GM21528 (cell line): ENCODE measurements around the gene IL1RAP.

Source experiments
- ATAC-seq: cut with Tn5 transposase; IDR thresholded peaks from one replicate; pipeline ENCODE4 v1.9.1; 2021; ENCODE audit warnings: mild to moderate bottlenecking, moderate library complexity; ENCODE audit not compliant: unreplicated experiment, low FRiP score

Gene IL1RAP

DNA sequence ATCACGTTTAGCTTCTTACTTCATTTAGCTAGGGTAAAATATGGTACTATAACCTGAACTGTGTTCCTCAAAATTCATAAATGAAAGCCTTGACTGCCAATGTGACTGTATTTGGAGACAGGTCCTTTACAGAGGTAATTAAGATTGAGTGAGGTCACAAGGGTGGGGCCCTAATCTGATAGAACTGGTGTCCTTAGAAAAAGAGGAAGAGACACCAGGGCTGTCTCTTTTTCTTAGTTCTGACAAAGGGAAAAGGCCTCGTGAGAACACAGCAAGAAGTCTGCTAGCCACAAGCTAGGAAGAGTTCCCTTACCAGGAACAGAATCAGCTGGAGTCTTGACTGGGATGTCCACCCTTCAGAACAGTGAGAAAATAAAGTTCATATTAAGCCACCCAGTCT lies 185.9 kb downstream of the IL1RAP start:
- no peak for ATAC-seq

DNA sequence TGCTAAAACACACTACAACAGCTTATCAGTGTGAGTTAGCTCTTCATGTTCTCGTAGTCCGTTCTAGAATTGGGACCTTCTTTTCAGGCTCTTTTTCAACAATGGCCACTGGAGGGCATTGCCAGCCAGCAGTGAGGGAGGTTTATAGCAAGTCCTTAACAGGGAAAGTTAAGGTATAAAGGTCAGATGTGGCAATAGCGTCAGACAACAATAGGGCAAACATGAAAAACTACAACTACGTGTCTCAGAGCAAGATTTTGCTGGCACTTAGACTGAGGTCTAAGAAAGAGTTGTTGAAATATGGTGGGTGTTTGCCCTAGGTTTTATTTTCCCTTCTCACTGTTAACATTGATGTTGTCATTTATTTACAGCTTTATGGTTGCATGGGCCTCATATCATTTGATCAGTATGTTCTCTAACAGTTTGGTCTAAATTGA lies 187.2 kb downstream of the IL1RAP start:
- ATAC-seq: no peak

DNA sequence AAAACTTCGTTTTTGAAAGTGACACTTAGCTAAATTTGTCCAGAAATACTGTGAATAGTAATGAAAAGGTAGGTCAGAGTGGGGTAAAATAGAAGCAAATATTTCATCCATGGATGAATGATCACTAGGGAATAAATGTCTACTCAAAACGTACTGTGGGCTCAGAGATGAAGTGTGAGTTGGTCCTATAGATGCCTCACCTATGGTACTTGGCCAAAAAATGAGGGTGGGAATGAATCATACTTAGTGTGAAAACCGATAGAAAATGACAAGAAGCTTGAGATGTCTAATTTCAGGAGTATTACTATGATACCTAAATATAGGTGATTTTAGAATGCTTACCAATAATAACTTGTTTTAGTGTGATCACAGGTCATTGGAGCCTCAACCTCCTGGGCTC lies 192.7 kb downstream of the IL1RAP start:
- no peak for ATAC-seq
